Measurements from ENCODE around the gene SLC39A6. TPM values are rescaled to one million over a fixed set of nuclear protein-coding genes. Genes with fewer than 3 reads are reported as not detected.
"Not testable (repeated sequence)": the region's sequence is repeated elsewhere in the genome, so short reads cannot be mapped to it uniquely, and the experiment has no call there.

The SLC39A6 gene
- total and polyA plus RNA-seq, 4 experiments from 2014 or later = 18.9 to 41.8 (median 27.6) TPM

DNA sequence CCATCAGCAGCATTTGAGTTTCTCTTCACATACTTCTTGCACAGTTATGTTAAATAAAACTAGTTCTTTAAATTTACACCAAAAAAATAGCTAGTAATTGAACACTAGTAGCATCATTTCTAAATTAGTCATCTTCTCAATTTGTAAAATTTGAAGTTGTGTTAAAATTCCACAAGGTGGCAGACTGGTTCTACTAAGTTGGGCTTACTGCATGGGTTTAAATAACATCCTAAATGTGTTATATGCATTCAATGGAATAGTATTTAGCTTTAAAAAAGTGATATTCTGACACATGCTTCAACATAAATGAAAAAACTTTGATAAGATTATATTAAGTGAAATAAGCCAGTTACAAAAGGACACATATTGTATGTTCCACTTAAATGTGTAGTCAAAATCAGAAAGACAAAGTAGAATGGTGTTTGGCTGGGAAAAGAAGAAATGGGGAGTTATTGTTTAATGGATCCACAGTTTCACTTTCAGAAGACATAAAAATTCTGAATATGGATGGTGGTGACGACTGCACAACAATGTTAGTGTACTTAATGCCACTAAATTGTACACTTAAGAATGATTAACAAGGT, 33.1 kb downstream of the SLC39A6 start:
- H3K36me3 ChIP-seq (ENCODE audit: insufficient read depth, low read length) = no peaks in the 10 kb centered on the region
- Mint-ChIP-seq H3K36me3 (no peaks in the 10 kb centered on the region), H3K27me3 (peaks cover 2 to 5% of the 10 kb centered on the region in 2 donors), H3K4me3 (no peak overlapping the region), H3K9me3 (no peaks in the 10 kb centered on the region), H3K27ac (no peak overlapping the region), H3K4me1 (peaks cover 9 to 13% (median 11%) of the 10 kb centered on the region in 4 donors)
- POLR2A ChIA-PET (ENCODE audit: partially characterized antibody) = interaction anchor here (0.8 kb wide), 1 partner anchor 33 kb away, joined by 4 read pairs; the partner anchor contains the start of gene SLC39A6
- H3K9me3 ChIP-seq (ENCODE audit: control insufficient read depth in 1 of 2, low read length in 2 of 2) = no peaks in the 10 kb centered on the region
- no peak overlapping the region for H3K4me3 ChIP-seq (ENCODE audit: low read length in 2 of 2)
- no peak overlapping the region for H3K27ac ChIP-seq (ENCODE audit: low read depth, low read length)
- H3K4me1 ChIP-seq (ENCODE audit: insufficient read depth, low read length) = no peaks in the 10 kb centered on the region
- CTCF ChIA-PET (ENCODE audit: partially characterized antibody) = interaction anchor here (0.8 to 4.9 kb wide), 14 partner anchors 10 to 712 kb away, joined by 3 to 108 read pairs (median 3); no protein-coding TSS in a partner anchor
- DNase-seq = peak in 4 of 5 donors; percentile 42 to 47 (median 44)
- no peaks in the 10 kb centered on the region for H3K27me3 ChIP-seq (ENCODE audit: insufficient read depth, low read length)
- intact Hi-C loops (cut with micrococcal nuclease) = loop anchor here (1.0 kb wide), 3 partner anchors 79 to 713 kb away; no protein-coding TSS in a partner anchor

GRCh38 chr18:36094431-36094830, 34.7 kb downstream of the SLC39A6 start:
- no peaks in the 10 kb centered on the region for H3K4me1 ChIP-seq (ENCODE audit: insufficient read depth, low read length)
- ChIA-PET POLR2A (ENCODE audit: partially characterized antibody) (no interaction called here), CTCF (ENCODE audit: partially characterized antibody) (interaction anchor here (0.8 to 4.9 kb wide), 12 partner anchors 8 to 197 kb away, joined by 3 to 108 read pairs (median 4); partner anchors contain the start of gene SLC39A6)
- intact Hi-C loops (cut with micrococcal nuclease) = no loop called here
- H3K36me3 ChIP-seq (ENCODE audit: insufficient read depth, low read length) = no peaks in the 10 kb centered on the region
- no peak overlapping the region for H3K4me3 ChIP-seq (ENCODE audit: low read length in 2 of 2)
- H3K27ac ChIP-seq (ENCODE audit: low read depth, low read length) = no peak overlapping the region
- no peaks in the 10 kb centered on the region for H3K9me3 ChIP-seq (ENCODE audit: control insufficient read depth in 1 of 2, low read length in 2 of 2)
- Mint-ChIP-seq H3K27ac (peak overlapping the region in 1 of 7 donors; percentile 4), H3K9me3 (no peaks in the 10 kb centered on the region), H3K4me1 (peaks cover 9 to 13% (median 11%) of the 10 kb centered on the region in 4 donors), H3K36me3 (no peaks in the 10 kb centered on the region), H3K27me3 (peaks cover 0 to 2% of the 10 kb centered on the region in 2 donors), H3K4me3 (no peak overlapping the region)
- no peak for DNase-seq
- no peaks in the 10 kb centered on the region for H3K27me3 ChIP-seq (ENCODE audit: insufficient read depth, low read length)

DNA sequence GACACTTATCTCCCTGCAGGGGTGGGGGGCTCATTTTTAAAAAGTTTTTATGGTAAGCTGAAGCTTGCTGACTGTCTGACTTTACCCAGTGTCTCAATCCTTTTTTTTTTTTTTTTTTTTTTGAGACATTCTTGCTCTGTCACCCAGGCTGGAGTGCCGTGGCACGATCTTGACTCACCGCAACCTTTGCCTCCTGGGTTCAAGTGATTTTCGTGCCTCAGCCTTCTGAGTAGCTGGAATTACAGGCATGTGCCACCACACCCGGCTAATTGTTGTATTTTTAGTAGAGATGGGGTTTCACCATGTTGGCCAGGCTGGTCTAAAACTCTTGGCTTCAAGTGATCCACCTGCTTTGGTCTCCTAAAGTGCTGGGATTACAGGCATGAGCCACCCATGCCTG, 37.0 kb downstream of the SLC39A6 start:
- POLR2A ChIA-PET (ENCODE audit: partially characterized antibody); H3K4me3 Mint-ChIP-seq; H3K36me3 ChIP-seq (ENCODE audit: insufficient read depth, low read length); H3K4me3 ChIP-seq (ENCODE audit: low read length in 2 of 2); H3K27ac ChIP-seq (ENCODE audit: low read depth, low read length); H3K9me3 Mint-ChIP-seq; DNase-seq; H3K9me3 ChIP-seq (ENCODE audit: control insufficient read depth in 1 of 2, low read length in 2 of 2); H3K27me3 Mint-ChIP-seq; H3K27me3 ChIP-seq (ENCODE audit: insufficient read depth, low read length); H3K4me1 ChIP-seq (ENCODE audit: insufficient read depth, low read length); intact Hi-C loops (cut with micrococcal nuclease); H3K36me3 Mint-ChIP-seq: not testable (repeated sequence)
- H3K4me1 Mint-ChIP-seq = peaks cover 9 to 13% (median 11%) of the 10 kb centered on the region in 4 donors
- peak overlapping the region in 3 of 7 donors; percentile 59 to 72 (median 60) for H3K27ac Mint-ChIP-seq
- CTCF ChIA-PET (ENCODE audit: partially characterized antibody) = interaction anchor here (4.9 kb wide), 1 partner anchor 192 kb away, joined by 108 read pairs; no protein-coding TSS in a partner anchor

- Histone ChIP-seq H3K27ac (ENCODE audit: low read depth, low read length) (no peak overlapping the region), H3K9me3 (ENCODE audit: control insufficient read depth in 1 of 2, low read length in 2 of 2) (no peaks in the 10 kb centered on the region), H3K4me3 (ENCODE audit: low read length in 2 of 2) (no peak overlapping the region), H3K27me3 (ENCODE audit: insufficient read depth, low read length) (no peaks in the 10 kb centered on the region), H3K4me1 (ENCODE audit: insufficient read depth, low read length) (no peaks in the 10 kb centered on the region), H3K36me3 (ENCODE audit: insufficient read depth, low read length) (no peaks in the 10 kb centered on the region)
- POLR2A ChIA-PET (ENCODE audit: partially characterized antibody) = no interaction called here
- CTCF ChIA-PET (ENCODE audit: partially characterized antibody) = no interaction called here
- Mint-ChIP-seq H3K27me3 (no peaks in the 10 kb centered on the region), H3K36me3 (no peaks in the 10 kb centered on the region), H3K9me3 (peaks cover 0 to 3% (median 0%) of the 10 kb centered on the region in 8 donors), H3K4me3 (no peak overlapping the region), H3K27ac (peak overlapping the region in 1 of 7 donors; percentile 46), H3K4me1 (peaks cover 9 to 13% (median 11%) of the 10 kb centered on the region in 4 donors)
- DNase-seq = no peak
- intact Hi-C loops (cut with micrococcal nuclease) = no loop called here
Measured at GRCh38 chr18:36089001-36089400, 40.1 kb downstream of the SLC39A6 start.

- no peak for DNase-seq
- ChIA-PET POLR2A (ENCODE audit: partially characterized antibody) (no interaction called here), CTCF (ENCODE audit: partially characterized antibody) (no interaction called here)
- H3K4me1 Mint-ChIP-seq = peaks cover 7 to 10% (median 8%) of the 10 kb centered on the region in 4 donors
- no peak overlapping the region for H3K27ac Mint-ChIP-seq
- no peaks in the 10 kb centered on the region for H3K9me3 ChIP-seq (ENCODE audit: control insufficient read depth in 1 of 2, low read length in 2 of 2)
- no peaks in the 10 kb centered on the region for H3K4me1 ChIP-seq (ENCODE audit: insufficient read depth, low read length)
- H3K27me3 ChIP-seq (ENCODE audit: insufficient read depth, low read length) = no peaks in the 10 kb centered on the region
- H3K27me3 Mint-ChIP-seq = no peaks in the 10 kb centered on the region
- no peaks in the 10 kb centered on the region for H3K36me3 ChIP-seq (ENCODE audit: insufficient read depth, low read length)
- peaks cover 0 to 3% (median 0%) of the 10 kb centered on the region in 8 donors for H3K9me3 Mint-ChIP-seq
- H3K36me3 Mint-ChIP-seq = no peaks in the 10 kb centered on the region
- H3K27ac ChIP-seq (ENCODE audit: low read depth, low read length) = no peak overlapping the region
- intact Hi-C loops (cut with micrococcal nuclease) = no loop called here
- no peak overlapping the region for H3K4me3 ChIP-seq (ENCODE audit: low read length in 2 of 2)
- H3K4me3 Mint-ChIP-seq = no peak overlapping the region
Measured at GRCh38 chr18:36088256-36088655, 40.9 kb downstream of the SLC39A6 start.

DNA sequence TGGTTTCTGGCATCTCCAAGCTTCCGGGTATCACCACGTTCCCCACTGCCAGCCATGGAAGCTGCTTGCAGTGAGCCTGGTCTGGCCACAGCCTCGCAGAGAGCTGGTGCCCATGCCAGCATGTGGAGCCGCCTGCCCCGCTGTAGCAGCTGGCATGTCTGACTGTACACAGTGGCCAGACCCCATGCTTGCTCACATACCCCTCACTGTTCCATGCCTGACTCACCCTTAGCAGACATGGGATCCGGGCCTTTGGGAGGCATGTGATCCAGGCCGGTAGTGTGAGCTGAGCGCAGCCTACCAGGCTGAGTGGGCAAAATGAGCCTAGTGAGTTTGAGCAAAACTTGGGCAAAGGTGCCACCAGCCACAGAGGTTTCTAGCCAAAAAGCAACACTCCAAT, 43.0 kb downstream of the SLC39A6 start:
- Histone ChIP-seq H3K4me1 (ENCODE audit: insufficient read depth, low read length) (no peaks in the 10 kb centered on the region), H3K27ac (ENCODE audit: low read depth, low read length) (no peak overlapping the region), H3K36me3 (ENCODE audit: insufficient read depth, low read length) (no peaks in the 10 kb centered on the region), H3K9me3 (ENCODE audit: control insufficient read depth in 1 of 2, low read length in 2 of 2) (peaks cover 0 to 5% of the 10 kb centered on the region in 2 donors), H3K4me3 (ENCODE audit: low read length in 2 of 2) (no peak overlapping the region), H3K27me3 (ENCODE audit: insufficient read depth, low read length) (no peaks in the 10 kb centered on the region)
- intact Hi-C loops (cut with micrococcal nuclease) = no loop called here
- Mint-ChIP-seq H3K27ac (no peak overlapping the region), H3K27me3 (peaks cover 2% of the 10 kb centered on the region in 2 donors), H3K36me3 (peaks cover 0 to 1% of the 10 kb centered on the region in 2 donors), H3K9me3 (peaks cover 4 to 7% (median 5%) of the 10 kb centered on the region in 8 donors), H3K4me3 (no peak overlapping the region), H3K4me1 (no peaks in the 10 kb centered on the region)
- POLR2A ChIA-PET (ENCODE audit: partially characterized antibody) = interaction anchor here (1.0 kb wide), 1 partner anchor 19 kb away, joined by 3 read pairs; the partner anchor contains the start of gene RPRD1A
- DNase-seq = no peak
- CTCF ChIA-PET (ENCODE audit: partially characterized antibody) = interaction anchor here (0.8 to 1.6 kb wide), 4 partner anchors 9 to 197 kb away, joined by 3 to 8 read pairs (median 3); no protein-coding TSS in a partner anchor

DNA sequence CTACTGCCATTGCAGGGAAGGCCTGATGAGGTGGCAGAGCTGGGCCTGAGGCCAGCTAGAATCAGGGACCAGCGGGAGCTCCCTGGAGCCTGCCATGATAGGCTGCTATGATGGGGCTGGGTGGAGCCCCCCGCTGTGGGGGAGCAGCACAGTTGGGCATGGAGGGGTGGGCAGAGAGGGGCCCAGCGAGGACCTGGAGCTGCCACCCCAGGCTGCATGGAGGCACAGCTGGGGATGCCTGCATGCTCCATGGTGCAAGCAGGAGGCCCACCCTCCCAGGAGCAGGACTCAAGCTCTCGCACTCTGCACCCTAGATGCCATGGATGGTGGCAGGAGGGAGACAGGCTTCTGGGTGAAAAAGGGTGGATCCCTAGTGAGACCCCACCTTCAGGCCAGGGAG, 43.9 kb downstream of the SLC39A6 start:
- Histone ChIP-seq H3K27me3 (ENCODE audit: insufficient read depth, low read length) (no peaks in the 10 kb centered on the region), H3K36me3 (ENCODE audit: insufficient read depth, low read length) (no peaks in the 10 kb centered on the region), H3K4me3 (ENCODE audit: low read length in 2 of 2) (no peak overlapping the region), H3K27ac (ENCODE audit: low read depth, low read length) (no peak overlapping the region), H3K9me3 (ENCODE audit: control insufficient read depth in 1 of 2, low read length in 2 of 2) (peaks cover 0 to 7% of the 10 kb centered on the region in 2 donors), H3K4me1 (ENCODE audit: insufficient read depth, low read length) (no peaks in the 10 kb centered on the region)
- Mint-ChIP-seq H3K27me3 (peaks cover 2% of the 10 kb centered on the region in 2 donors), H3K36me3 (peaks cover 4 to 5% of the 10 kb centered on the region in 2 donors), H3K4me3 (no peak overlapping the region), H3K27ac (no peak overlapping the region), H3K4me1 (no peaks in the 10 kb centered on the region), H3K9me3 (peaks cover 4 to 17% (median 14%) of the 10 kb centered on the region in 8 donors)
- POLR2A ChIA-PET (ENCODE audit: partially characterized antibody) = interaction anchor here (0.5 kb wide), 1 partner anchor 179 kb away, joined by 3 read pairs; no protein-coding TSS in a partner anchor
- no peak for DNase-seq
- CTCF ChIA-PET (ENCODE audit: partially characterized antibody) = interaction anchor here (0.6 to 1.6 kb wide), 4 partner anchors 10 to 344 kb away, joined by 3 to 8 read pairs (median 4); no protein-coding TSS in a partner anchor
- intact Hi-C loops (cut with micrococcal nuclease) = no loop called here
